NCI-H748 treated with DMSO at 0.1 percent for 48 hours (cell line): ENCODE results near the gene TMEM120B.
A peak's percentile ranks its signal among the peaks of the same experiment; 100 is the strongest.

ENCODE experiments used
- DNase-seq: peaks from one replicate; lab custom pipeline; 2025; lab: John Stamatoyannopoulos, UW

The TMEM120B gene

GRCh38 chr12:121792607-121793439 lies 80.3 kb downstream of the TMEM120B start:
- DNase-seq, result no peak

- no peak for DNase-seq
These were observed 80.9 kb downstream of the TMEM120B start, which contains the start of gene RHOF for GRCh38 chr12:121793440-121793837. Gene RHOF, minus strand, starts transcription at chr12:121793688. Its CDS starts 55 bp downstream, at chr12:121793633.

- DNase-seq, result peak; percentile 66
These were observed 81.4 kb downstream of the TMEM120B start for GRCh38 chr12:121793838-121794533.

- DNase-seq, result no peak
These were observed 82.0 kb downstream of the TMEM120B start for GRCh38 chr12:121794534-121795033.

GRCh38 chr12:121795034-121795968 lies 82.7 kb downstream of the TMEM120B start:
- peak; percentile 57 for DNase-seq

- DNase-seq, result peak; percentile 52
These were observed 84.6 kb downstream of the TMEM120B start for GRCh38 chr12:121796855-121797751.

GRCh38 chr12:121797937-121798786 lies 85.6 kb downstream of the TMEM120B start:
- DNase-seq, result peak; percentile 81

- DNase-seq, result no peak
These were observed 86.2 kb downstream of the TMEM120B start for GRCh38 chr12:121798787-121799155.

- DNase-seq, result peak; percentile 51
These were observed 86.7 kb downstream of the TMEM120B start for GRCh38 chr12:121799156-121799841.

- peak; percentile 45 for DNase-seq
These were observed 87.5 kb downstream of the TMEM120B start for GRCh38 chr12:121799842-121800693.

GRCh38 chr12:121800694-121801594 lies 88.4 kb downstream of the TMEM120B start:
- DNase-seq, result peak; percentile 42

GRCh38 chr12:121801595-121802484 lies 89.3 kb downstream of the TMEM120B start:
- DNase-seq, result peak; percentile 87

GRCh38 chr12:121802485-121802842 lies 89.9 kb downstream of the TMEM120B start:
- DNase-seq, result no peak

GRCh38 chr12:121802843-121803698 lies 90.5 kb downstream of the TMEM120B start:
- DNase-seq, result peak; percentile 94

GRCh38 chr12:121803861-121804416 lies 91.4 kb downstream of the TMEM120B start, which contains the start of gene SETD1B:
Gene SETD1B, plus strand, starts transcription at chr12:121804009. Its CDS starts 729 bp downstream, at chr12:121804738.
- peak; percentile 2 for DNase-seq
